SK-N-SH treated with all-trans-retinoic acid at 6 μM for 48 hours (cell line): ENCODE data around the gene TFAP2A.

ENCODE experiments used
- ARNTL ChIP-seq: fragments of 450-650 bp; formaldehyde crosslinking; IDR thresholded peaks from 2 replicates; pipeline ENCODE4 v1.5.0; 2020; ENCODE audit warnings: low read depth, mild to moderate bottlenecking, moderate library complexity, borderline replicate concordance
- OSR1 ChIP-seq: fragments of 250-450 bp; sonication (Bioruptor Pico); IDR thresholded peaks from 2 replicates; pipeline ENCODE4 v1.8.0; 2022; ENCODE audit warnings: moderate library complexity, mild to moderate bottlenecking, inconsistent platforms
- PPARA ChIP-seq: fragments of 250-450 bp; sonication (Bioruptor Pico); IDR thresholded peaks from 2 replicates; pipeline ENCODE4 v1.5.0; 2020; ENCODE audit warnings: mild to moderate bottlenecking, borderline replicate concordance
- SNAI2 ChIP-seq: fragments of 250-450 bp; sonication (Bioruptor Pico); IDR thresholded peaks from 2 replicates; pipeline ENCODE4 v1.5.0; 2020; ENCODE audit warnings: mild to moderate bottlenecking, moderate library complexity
- TOX ChIP-seq: fragments of 250-450 bp; sonication (Bioruptor Pico); IDR thresholded peaks from 2 replicates; pipeline ENCODE4 v1.8.0; 2021; ENCODE audit warnings: mild to moderate bottlenecking, moderate library complexity, borderline replicate concordance
- ZFP3 ChIP-seq: fragments of 250-450 bp; sonication (Bioruptor Pico); IDR thresholded peaks from 2 replicates; pipeline ENCODE4 v1.5.0; 2020; ENCODE audit warnings: mild to moderate bottlenecking, moderate library complexity
- ZNF70 ChIP-seq: fragments of 450-650 bp; formaldehyde crosslinking; IDR thresholded peaks from 2 replicates; pipeline ENCODE4 v1.5.0; 2020; ENCODE audit warnings: mild to moderate bottlenecking, moderate library complexity
- TF ChIP-seq, protein P1 (sequence below): fragments of 250-450 bp; sonication (Bioruptor Pico); IDR thresholded peaks from 2 replicates; pipeline ENCODE4 v1.8.0; 2020; ENCODE audit warnings: mild to moderate bottlenecking, moderate library complexity, borderline replicate concordance

DNA sequence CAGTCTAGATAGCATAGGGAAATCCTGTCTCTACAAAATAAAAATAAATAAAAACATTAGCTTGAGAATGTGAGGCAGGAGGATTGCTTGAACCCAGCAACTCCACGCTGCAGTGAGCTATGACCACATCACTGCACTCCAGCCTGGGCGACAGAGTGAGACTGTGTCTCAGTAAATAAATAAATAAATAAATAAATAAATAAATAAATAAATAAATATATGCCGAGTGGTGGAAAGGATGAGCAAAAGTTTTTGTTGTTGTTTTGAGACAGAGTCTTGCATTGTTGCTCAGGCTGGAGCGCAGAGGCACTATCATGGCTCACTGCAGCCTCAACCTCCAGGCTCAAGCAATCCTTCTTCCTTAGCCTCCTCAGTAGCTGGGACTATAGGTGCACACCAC, 53.4 kb downstream of the TFAP2A start:
- TF ChIP-seq ZFP3 (CRISPR knock-in tag) (no peak), ARNTL (CRISPR knock-in tag) (no peak), OSR1 (CRISPR knock-in tag) (no peak), ZNF70 (CRISPR knock-in tag) (no peak), PPARA (CRISPR knock-in tag) (no peak), TOX (CRISPR knock-in tag) (no peak), SNAI2 (CRISPR knock-in tag) (no peak)
- TF ChIP-seq, protein P1, sequence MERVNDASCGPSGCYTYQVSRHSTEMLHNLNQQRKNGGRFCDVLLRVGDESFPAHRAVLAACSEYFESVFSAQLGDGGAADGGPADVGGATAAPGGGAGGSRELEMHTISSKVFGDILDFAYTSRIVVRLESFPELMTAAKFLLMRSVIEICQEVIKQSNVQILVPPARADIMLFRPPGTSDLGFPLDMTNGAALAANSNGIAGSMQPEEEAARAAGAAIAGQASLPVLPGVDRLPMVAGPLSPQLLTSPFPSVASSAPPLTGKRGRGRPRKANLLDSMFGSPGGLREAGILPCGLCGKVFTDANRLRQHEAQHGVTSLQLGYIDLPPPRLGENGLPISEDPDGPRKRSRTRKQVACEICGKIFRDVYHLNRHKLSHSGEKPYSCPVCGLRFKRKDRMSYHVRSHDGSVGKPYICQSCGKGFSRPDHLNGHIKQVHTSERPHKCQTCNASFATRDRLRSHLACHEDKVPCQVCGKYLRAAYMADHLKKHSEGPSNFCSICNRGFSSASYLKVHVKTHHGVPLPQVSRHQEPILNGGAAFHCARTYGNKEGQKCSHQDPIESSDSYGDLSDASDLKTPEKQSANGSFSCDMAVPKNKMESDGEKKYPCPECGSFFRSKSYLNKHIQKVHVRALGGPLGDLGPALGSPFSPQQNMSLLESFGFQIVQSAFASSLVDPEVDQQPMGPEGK: no peak
